H9 (cell line): ENCODE data around the gene PRDM11. TPM values are rescaled to one million over a fixed set of nuclear protein-coding genes. Genes with fewer than 3 reads are reported as not detected.

ENCODE experiments used
- DNase-seq: peaks from one replicate; pipeline ENCODE4 v3.0.0-alpha.2; 2017
- H2AFZ ChIP-seq: one replicate; pipeline ENCODE4 v1.6.1; 2013; ENCODE audit warnings: mild to moderate bottlenecking, low read length, control low read depth, moderate library complexity
- H2AK5ac ChIP-seq: 2 replicates; pipeline ENCODE4 v1.6.1; 2013; ENCODE audit warnings: low read length, control low read depth, mixed read lengths; ENCODE audit not compliant: insufficient read length
- H2BK120ac ChIP-seq: one replicate; pipeline ENCODE4 v1.6.1; 2013; ENCODE audit warnings: low read depth, mild to moderate bottlenecking, low read length, control low read depth, inconsistent platforms; ENCODE audit not compliant: poor library complexity, severe bottlenecking
- H2BK12ac ChIP-seq: 2 replicates; pipeline ENCODE4 v1.6.1; 2013; ENCODE audit warnings: low read length, control low read depth, mixed read lengths, low read depth; ENCODE audit not compliant: insufficient read length
- H2BK15ac ChIP-seq: 2 replicates; pipeline ENCODE4 v1.6.1; 2013; ENCODE audit warnings: low read depth, low read length, control low read depth
- H2BK20ac ChIP-seq: one replicate; pipeline ENCODE4 v1.6.1; 2013; ENCODE audit warnings: low read depth, mild to moderate bottlenecking, low read length, control low read depth, inconsistent platforms; ENCODE audit not compliant: poor library complexity, severe bottlenecking
- H2BK5ac ChIP-seq: 2 replicates; pipeline ENCODE4 v1.6.1; 2013; ENCODE audit warnings: low read length, control low read depth, mixed read lengths; ENCODE audit not compliant: insufficient read length
- H3K14ac ChIP-seq: 2 replicates; pipeline ENCODE4 v1.6.1; 2013; ENCODE audit warnings: low read length, control low read depth; ENCODE audit not compliant: insufficient read depth
- H3K18ac ChIP-seq: 2 replicates; pipeline ENCODE4 v1.6.1; 2013; ENCODE audit warnings: low read depth, mild to moderate bottlenecking, mixed read lengths, low read length, control low read depth; ENCODE audit not compliant: insufficient read length
- H3K23ac ChIP-seq: 2 replicates; pipeline ENCODE4 v1.6.1; 2013; ENCODE audit warnings: low read length, control low read depth, mixed read lengths, low read depth; ENCODE audit not compliant: insufficient read length
- H3K23me2 ChIP-seq: 2 replicates; pipeline ENCODE4 v1.6.1; 2013; ENCODE audit warnings: low read depth, mild to moderate bottlenecking, mixed read lengths, low read length, control low read depth; ENCODE audit not compliant: insufficient read length, poor library complexity, severe bottlenecking
- H3K27ac ChIP-seq: 2 replicates; pipeline ENCODE4 v1.5.1; 2013; ENCODE audit warnings: low read length, control low read depth, mixed read lengths, low read depth; ENCODE audit not compliant: insufficient read length
- H3K27me3 ChIP-seq: 2 replicates; pipeline ENCODE4 v1.6.1; 2013; ENCODE audit warnings: low read length, control low read depth, inconsistent platforms; ENCODE audit not compliant: insufficient read depth
- H3K4ac ChIP-seq: 2 replicates; pipeline ENCODE4 v1.6.1; 2013; ENCODE audit warnings: low read depth, mild to moderate bottlenecking, control low read depth, inconsistent platforms, low read length, moderate library complexity
- H3K4me1 ChIP-seq: 2 replicates; pipeline ENCODE4 v1.6.1; 2013; ENCODE audit warnings: low read length, control low read depth, inconsistent platforms; ENCODE audit not compliant: insufficient read depth
- H3K4me2 ChIP-seq: 2 replicates; pipeline ENCODE4 v1.6.1; 2013; ENCODE audit warnings: low read length, control low read depth, mixed read lengths; ENCODE audit not compliant: insufficient read length, insufficient read depth
- H3K56ac ChIP-seq: 2 replicates; pipeline ENCODE4 v1.6.1; 2013; ENCODE audit warnings: low read depth, mild to moderate bottlenecking, mixed read lengths, low read length, control low read depth; ENCODE audit not compliant: insufficient read length
- H3K79me1 ChIP-seq: 2 replicates; pipeline ENCODE4 v1.6.1; 2013; ENCODE audit warnings: low read depth, mild to moderate bottlenecking, moderate library complexity, low read length, control low read depth, inconsistent platforms; ENCODE audit not compliant: insufficient read depth, poor library complexity, severe bottlenecking
- H3K79me2 ChIP-seq: 2 replicates; pipeline ENCODE4 v1.6.1; 2013; ENCODE audit warnings: low read length, control low read depth, inconsistent platforms; ENCODE audit not compliant: insufficient read depth
- H3K9ac ChIP-seq: 2 replicates; pipeline ENCODE4 v1.6.1; 2013; ENCODE audit warnings: low read length, control low read depth, mixed read lengths; ENCODE audit not compliant: insufficient read length; ENCODE audit errors: extremely low read depth
- H3K9me3 ChIP-seq: one replicate; pipeline ENCODE4 v1.6.1; 2013; ENCODE audit warnings: low read depth, low read length, inconsistent platforms; ENCODE audit not compliant: control insufficient read depth
- H3T11ph ChIP-seq: one replicate; pipeline ENCODE4 v1.6.1; 2013; ENCODE audit warnings: mild to moderate bottlenecking, low read length, control low read depth, inconsistent platforms
- H4K20me1 ChIP-seq: one replicate; pipeline ENCODE4 v1.6.1; 2013; ENCODE audit not compliant: control insufficient read depth, insufficient read length, insufficient read depth
- H4K5ac ChIP-seq: 2 replicates; pipeline ENCODE4 v1.6.1; 2013; ENCODE audit warnings: low read depth, mild to moderate bottlenecking, mixed read lengths, low read length, control low read depth; ENCODE audit not compliant: insufficient read length
- H4K8ac ChIP-seq: replicated peaks from 2 replicates; pipeline ENCODE4 v1.6.1; 2013; ENCODE audit warnings: low read length, control low read depth, mixed read lengths, low read depth; ENCODE audit not compliant: insufficient read length
- H4K91ac ChIP-seq: 2 replicates; pipeline ENCODE4 v1.6.1; 2013; ENCODE audit warnings: low read depth, mild to moderate bottlenecking, moderate library complexity, mixed read lengths, low read length, control low read depth; ENCODE audit not compliant: insufficient read length
- H3K27ac Mint-ChIP-seq, 3 experiments: 2 replicates in 2 of 3; 3 replicates in 1 of 3; pipeline ENCODE4 v1.8.0; 2020 to 2021; ENCODE audit warnings: mixed read lengths in 3 of 3, mild to moderate bottlenecking in 1 of 3, moderate library complexity in 1 of 3
- H3K27me3 Mint-ChIP-seq: 2 replicates; pipeline ENCODE4 v1.8.0; 2021; ENCODE audit warnings: low read depth, mild to moderate bottlenecking, moderate library complexity, mixed read lengths
- H3K36me3 Mint-ChIP-seq, 3 experiments: 2 replicates in 2 of 3; 3 replicates in 1 of 3; pipeline ENCODE4 v1.8.0; 2020 to 2021; ENCODE audit warnings: low read depth in 3 of 3, mixed read lengths in 3 of 3; ENCODE audit not compliant: insufficient read depth in 1 of 3
- H3K4me1 Mint-ChIP-seq, 2 experiments: 2 replicates each; pipeline ENCODE4 v1.8.0; 2020; ENCODE audit warnings: mixed read lengths in 2 of 2
- H3K4me3 Mint-ChIP-seq, 2 experiments: 2 replicates in 1 of 2; 3 replicates in 1 of 2; pipeline ENCODE4 v1.8.0; 2020 to 2021; ENCODE audit warnings: mild to moderate bottlenecking in 2 of 2, mixed read lengths in 2 of 2, moderate library complexity in 1 of 2
- H3K9me3 Mint-ChIP-seq, 2 experiments: 2 replicates in 1 of 2; 3 replicates in 1 of 2; pipeline ENCODE4 v1.8.0; 2020; ENCODE audit warnings: mild to moderate bottlenecking in 2 of 2, mixed read lengths in 2 of 2, moderate library complexity in 1 of 2
- WGBS: extraction: QIAGEN DNeasy Blood & Tissue Kit; methylation state at CpG from one replicate; pipeline ENCODE4 v1.1.7; 2013; ENCODE audit warnings: missing lambda C conversion rate, low lambda C conversion rate, mixed read lengths; ENCODE audit not compliant: insufficient read length; ENCODE audit errors: extremely low coverage; 5-methylcytosine and 5-hydroxymethylcytosine counted together
- total RNA-seq: library from RNA; stranded (reverse); gene quantifications from 2 replicates; pipeline ENCODE4 v1.2.1, GENCODE V29; 2021
- TF ChIP-seq, protein P1 (sequence below): fragments of 200-600 bp; sonication (generic); conservative IDR thresholded peaks from 3 replicates; pipeline ENCODE4 v1.8.0; 2021; ENCODE audit warnings: antibody characterized with exemption, mild to moderate bottlenecking

Gene PRDM11
- total RNA-seq, 1 experiment from 2014 or later: 11.5 TPM

DNA sequence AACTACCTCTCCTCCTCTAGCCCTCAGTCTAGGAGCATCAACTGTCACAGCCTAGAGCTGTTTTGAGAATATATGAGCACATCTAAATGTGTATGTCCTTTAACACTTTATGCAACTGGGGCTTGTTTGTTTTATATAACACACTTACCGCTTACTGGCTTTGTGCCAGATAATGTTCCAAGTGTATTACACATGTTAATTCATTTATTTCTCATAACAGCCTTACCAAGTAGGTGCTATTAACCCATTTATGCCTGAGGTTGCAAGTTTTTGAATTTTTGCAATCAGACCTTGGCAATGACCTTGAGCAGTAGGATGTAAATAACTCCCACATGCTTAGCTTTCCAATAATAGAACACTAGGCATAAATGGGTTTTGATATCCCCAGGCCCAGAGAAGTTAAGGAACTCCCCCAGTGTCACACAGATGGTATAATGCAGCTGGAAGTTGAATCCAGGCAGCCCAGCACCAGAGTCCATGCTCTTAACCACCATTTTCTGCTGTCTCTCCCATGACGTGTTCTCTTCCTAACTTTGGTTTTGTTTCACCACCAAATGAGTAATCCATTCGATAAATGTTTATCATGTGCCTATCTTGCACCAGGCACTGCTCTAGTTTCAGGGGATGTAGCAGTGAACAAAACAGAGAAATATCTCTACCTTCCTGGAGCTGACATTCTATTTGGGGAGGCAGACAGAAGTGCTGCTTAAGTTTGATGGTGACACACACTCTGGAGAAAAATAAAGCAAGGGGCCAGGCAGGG lies 23.1 kb downstream of the PRDM11 start:
- Mint-ChIP-seq H3K9me3 (no peaks in the 10 kb centered on the region), H3K27me3 (no peaks in the 10 kb centered on the region; the same call in 1 of the 2 replicates), H3K36me3 (no peaks in the 10 kb centered on the region), H3K4me3 (no peak overlapping the region), H3K27ac (peak overlapping the region in 1 of 3 experiments; percentile 44; a peak in 1 of 7 replicates), H3K4me1 (peaks cover 5 to 8% of the 10 kb centered on the region in 2 experiments; a peak in 3 of 4 replicates)
- H3K23ac ChIP-seq: no peak overlapping the region
- no peak overlapping the region for H2BK15ac ChIP-seq
- H4K91ac ChIP-seq: no peak overlapping the region
- H4K5ac ChIP-seq: no peak overlapping the region
- H3K14ac ChIP-seq: no peak overlapping the region
- H3T11ph ChIP-seq: no peak overlapping the region
- H3K4me2 ChIP-seq: no peak overlapping the region
- no peak overlapping the region for H3K56ac ChIP-seq
- H3K79me1 ChIP-seq: no peaks in the 10 kb centered on the region
- TF ChIP-seq, protein P1, sequence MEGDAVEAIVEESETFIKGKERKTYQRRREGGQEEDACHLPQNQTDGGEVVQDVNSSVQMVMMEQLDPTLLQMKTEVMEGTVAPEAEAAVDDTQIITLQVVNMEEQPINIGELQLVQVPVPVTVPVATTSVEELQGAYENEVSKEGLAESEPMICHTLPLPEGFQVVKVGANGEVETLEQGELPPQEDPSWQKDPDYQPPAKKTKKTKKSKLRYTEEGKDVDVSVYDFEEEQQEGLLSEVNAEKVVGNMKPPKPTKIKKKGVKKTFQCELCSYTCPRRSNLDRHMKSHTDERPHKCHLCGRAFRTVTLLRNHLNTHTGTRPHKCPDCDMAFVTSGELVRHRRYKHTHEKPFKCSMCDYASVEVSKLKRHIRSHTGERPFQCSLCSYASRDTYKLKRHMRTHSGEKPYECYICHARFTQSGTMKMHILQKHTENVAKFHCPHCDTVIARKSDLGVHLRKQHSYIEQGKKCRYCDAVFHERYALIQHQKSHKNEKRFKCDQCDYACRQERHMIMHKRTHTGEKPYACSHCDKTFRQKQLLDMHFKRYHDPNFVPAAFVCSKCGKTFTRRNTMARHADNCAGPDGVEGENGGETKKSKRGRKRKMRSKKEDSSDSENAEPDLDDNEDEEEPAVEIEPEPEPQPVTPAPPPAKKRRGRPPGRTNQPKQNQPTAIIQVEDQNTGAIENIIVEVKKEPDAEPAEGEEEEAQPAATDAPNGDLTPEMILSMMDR: no peak
- H3K9ac ChIP-seq: no peak overlapping the region
- WGBS: no CpG with 5 or more reads among the region's 3 CpGs
- no peaks in the 10 kb centered on the region for H3K27me3 ChIP-seq
- H2AK5ac ChIP-seq: no peak overlapping the region
- H3K79me2 ChIP-seq: no peaks in the 10 kb centered on the region
- no peak overlapping the region for H4K8ac ChIP-seq
- no peak for DNase-seq
- H4K20me1 ChIP-seq: no peaks in the 10 kb centered on the region
- H2BK20ac ChIP-seq: no peak overlapping the region
- no peak overlapping the region for H3K4ac ChIP-seq
- H2BK5ac ChIP-seq: no peak overlapping the region
- H3K23me2 ChIP-seq: no peaks in the 10 kb centered on the region
- H3K18ac ChIP-seq: no peak overlapping the region
- H2BK120ac ChIP-seq: no peak overlapping the region
- H3K9me3 ChIP-seq: no peaks in the 10 kb centered on the region
- no peak overlapping the region for H3K27ac ChIP-seq
- no peaks in the 10 kb centered on the region for H3K4me1 ChIP-seq
- H2BK12ac ChIP-seq: no peak overlapping the region
- no peak overlapping the region for H2AFZ ChIP-seq
